GM20431 (cell line): Measurements from ENCODE around the gene CTNS.

Experiments used
- in situ Hi-C: fragments of 300-500 bp; cut with MseI, MboI; formaldehyde crosslinking; loops from one replicate; pipeline ENCODE4 v1.15.0; 2020; ENCODE audit warnings: low sequenced_read_pairs; ENCODE audit not compliant: unreplicated experiment

CTNS gene

DNA sequence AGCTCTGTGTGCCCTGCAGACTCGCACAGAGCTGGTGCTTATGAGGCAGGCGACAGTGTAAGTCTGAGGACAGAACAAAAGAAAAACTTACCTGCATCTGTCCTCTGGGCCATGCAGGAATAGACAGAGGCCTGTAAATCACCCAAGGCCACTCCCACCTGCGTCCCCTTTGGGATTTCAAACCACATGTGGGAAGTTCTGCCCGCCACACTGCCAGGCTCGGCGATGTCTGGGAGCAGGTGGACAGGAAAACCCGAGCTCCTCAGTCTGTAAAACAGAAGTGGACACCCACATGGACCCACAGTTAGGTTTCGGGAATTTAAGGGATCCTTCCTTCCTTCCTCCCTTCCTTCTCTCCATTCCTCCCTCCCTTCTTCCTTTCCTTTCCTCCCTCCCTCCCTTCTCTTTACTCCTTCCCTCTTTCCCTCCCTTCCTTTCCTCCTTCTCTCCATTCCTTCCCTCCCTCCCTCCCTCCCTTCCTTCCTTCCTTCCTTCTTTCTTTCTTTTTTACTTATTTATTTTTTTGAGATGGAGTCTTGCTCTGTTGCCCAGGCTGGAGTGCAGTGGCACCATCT, 15.3 kb upstream of the CTNS start:
- in situ Hi-C loops, result no loop called here

- in situ Hi-C loops, result no loop called here
Observed at GRCh38 chr17:3622977-3623594, 13.5 kb upstream of the CTNS start.

- in situ Hi-C loops, result no loop called here
Observed at GRCh38 chr17:3626831-3627768, 9.5 kb upstream of the CTNS start.

DNA sequence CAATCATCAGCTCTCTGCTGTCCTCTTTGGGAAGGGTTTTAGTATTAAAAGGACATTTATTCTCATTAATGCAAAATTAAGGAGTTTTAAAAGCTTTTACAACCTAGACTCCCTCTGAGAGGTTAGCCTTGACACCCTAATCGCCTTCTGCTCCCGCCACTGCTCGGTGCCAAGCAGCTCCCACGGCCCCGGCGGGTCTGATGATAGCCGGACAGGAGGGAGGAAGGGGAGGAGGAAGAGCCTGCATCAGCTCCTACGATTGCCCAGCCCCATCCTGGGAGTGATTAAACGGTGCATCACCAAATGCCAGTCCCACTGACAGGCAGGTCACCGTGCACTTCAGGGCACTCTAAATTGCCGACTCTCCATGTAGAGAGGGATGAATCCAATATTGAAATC, 8.8 kb upstream of the CTNS start:
- in situ Hi-C loops, result no loop called here

DNA sequence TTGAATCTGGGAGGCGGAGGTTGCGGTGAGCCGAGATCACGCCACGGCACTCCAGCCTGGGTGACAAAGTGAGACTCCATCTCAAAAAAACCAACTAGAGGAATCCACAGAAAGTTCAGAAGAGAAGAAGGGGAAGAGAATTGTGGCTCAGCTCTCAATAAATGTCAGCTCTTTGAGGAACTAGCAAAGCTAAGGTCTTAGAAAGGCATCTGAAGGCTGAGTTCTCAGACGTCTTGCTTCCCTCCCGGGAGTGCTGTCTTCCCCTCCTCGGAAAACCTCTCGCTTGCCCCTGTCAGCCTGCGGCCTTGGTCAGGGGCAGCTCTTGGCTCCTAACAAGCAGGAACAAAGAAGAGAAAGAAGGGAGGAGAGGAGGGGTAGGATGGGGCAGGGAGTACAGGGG, 5.8 kb upstream of the CTNS start:
- in situ Hi-C loops, result no loop called here

DNA sequence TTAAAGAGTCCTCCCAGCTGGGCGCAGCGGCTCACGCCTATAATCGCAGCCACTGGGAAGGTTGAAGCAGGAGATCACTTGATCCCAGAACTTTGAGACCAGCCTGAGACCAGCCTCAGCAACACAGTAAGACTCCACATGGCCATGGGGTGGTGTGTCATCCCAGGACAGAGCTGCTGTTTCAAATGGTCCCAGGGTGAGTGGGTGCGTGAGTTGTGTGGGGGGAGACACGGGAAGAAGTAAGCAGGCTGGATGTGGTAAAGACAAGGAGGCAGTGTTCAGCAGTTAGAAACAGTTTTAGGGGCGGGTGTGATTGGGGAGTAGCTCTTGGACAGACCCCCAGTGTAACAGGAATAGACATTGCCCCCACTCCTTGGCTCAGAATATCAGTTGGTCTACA, 4.3 kb upstream of the CTNS start:
- in situ Hi-C loops, result no loop called here

- in situ Hi-C loops, result no loop called here
Observed at GRCh38 chr17:3635474-3636153, 946 bp upstream of the CTNS start.

DNA sequence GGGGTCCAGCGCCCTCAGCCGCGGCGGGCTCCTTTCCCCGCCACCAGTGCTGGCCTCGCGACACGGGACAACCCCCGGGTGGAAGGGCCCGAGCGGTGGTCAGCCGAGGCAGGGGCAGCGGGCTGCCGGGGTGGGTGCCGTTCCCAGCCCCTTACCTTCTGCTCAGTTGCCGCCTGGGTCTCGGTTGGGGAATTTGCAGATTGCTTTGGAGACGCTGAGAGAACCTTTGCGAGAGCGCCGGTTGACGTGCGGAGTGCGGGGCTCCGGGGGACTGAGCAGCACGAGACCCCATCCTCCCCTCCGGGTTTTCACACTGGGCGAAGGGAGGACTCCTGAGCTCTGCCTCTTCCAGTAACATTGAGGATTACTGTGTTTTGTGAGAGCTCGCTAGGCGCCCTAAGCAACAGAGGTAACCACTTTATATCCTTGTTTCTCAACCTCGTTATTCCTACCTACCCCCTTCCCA, 381 bp downstream of the CTNS start:
- in situ Hi-C loops, result no loop called here

DNA sequence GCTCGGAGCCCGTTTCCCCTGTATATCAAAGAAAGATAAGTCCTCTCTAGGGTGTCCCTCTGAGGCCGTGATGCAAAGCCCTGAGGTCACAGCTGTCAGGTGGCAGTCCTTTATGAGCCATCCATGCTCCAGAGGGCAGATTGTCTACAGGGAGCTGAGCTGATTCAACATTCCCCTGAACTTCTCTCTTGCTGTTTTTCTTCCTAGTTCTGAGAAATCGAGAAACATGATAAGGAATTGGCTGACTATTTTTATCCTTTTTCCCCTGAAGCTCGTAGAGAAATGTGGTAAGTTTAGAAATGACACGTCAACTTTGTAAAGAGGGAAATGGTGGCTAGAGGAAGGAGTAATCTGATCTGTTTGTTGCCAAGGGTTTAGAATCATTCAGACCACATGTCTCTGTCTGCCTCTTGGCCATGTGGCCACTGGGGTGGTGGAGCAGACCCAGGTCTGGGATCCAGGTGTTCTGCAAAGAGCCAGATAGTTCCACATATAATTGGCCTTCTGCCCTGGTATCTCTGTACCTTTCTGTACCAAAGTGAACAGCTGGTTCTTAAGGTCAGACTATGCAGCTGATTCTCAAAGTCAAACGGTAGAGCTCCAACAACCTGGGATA, 3.5 kb downstream of the CTNS start:
- in situ Hi-C loops, result no loop called here

- in situ Hi-C loops, result no loop called here
Observed at GRCh38 chr17:3641014-3641413, 4.5 kb downstream of the CTNS start.

GRCh38 chr17:3641717-3642486, 5.3 kb downstream of the CTNS start:
- in situ Hi-C loops, result no loop called here

DNA sequence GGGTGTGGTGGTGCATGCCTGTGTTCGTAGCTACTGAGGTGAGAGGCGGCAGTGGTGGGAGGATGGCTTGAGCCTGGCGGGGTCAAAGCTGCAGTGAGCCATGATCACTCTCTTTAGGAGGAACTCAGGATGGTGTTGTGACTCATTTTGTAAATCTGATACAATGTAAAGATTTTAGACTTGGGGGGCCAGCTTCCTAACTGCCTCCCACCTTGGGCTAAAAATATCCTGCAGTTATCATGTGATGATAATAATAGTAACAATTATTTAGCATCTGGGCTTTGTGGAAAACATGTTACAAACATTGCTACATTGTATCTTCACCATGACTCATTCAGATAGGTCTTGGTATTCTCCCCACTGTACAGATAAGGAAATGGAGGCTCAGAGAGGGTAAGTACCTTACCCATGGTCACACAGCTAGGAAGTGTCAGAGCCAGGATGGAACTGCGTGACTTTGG, 7.4 kb downstream of the CTNS start:
- in situ Hi-C loops, result no loop called here

DNA sequence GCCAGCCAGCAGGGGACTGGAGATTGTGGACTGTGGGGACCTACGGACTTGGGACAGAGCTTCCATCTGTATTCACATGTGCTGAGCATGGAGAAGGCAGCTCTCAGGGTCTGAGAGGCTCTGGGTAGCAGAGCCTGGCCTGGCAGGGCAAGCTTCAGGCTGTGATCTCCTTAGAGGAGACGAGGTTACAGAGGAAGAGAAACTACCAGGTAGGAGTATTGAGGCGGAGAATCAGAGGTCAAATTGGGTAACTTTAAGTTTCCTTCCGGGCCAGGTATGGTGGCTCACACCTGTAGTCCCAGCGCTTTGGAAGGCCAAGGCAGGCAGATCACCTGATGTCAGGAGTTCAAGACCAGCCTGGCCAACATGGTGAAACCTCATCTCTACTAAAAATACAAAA, 8.8 kb downstream of the CTNS start:
- in situ Hi-C loops, result no loop called here

- in situ Hi-C loops, result no loop called here
Observed at GRCh38 chr17:3647251-3647650, 10.7 kb downstream of the CTNS start.

DNA sequence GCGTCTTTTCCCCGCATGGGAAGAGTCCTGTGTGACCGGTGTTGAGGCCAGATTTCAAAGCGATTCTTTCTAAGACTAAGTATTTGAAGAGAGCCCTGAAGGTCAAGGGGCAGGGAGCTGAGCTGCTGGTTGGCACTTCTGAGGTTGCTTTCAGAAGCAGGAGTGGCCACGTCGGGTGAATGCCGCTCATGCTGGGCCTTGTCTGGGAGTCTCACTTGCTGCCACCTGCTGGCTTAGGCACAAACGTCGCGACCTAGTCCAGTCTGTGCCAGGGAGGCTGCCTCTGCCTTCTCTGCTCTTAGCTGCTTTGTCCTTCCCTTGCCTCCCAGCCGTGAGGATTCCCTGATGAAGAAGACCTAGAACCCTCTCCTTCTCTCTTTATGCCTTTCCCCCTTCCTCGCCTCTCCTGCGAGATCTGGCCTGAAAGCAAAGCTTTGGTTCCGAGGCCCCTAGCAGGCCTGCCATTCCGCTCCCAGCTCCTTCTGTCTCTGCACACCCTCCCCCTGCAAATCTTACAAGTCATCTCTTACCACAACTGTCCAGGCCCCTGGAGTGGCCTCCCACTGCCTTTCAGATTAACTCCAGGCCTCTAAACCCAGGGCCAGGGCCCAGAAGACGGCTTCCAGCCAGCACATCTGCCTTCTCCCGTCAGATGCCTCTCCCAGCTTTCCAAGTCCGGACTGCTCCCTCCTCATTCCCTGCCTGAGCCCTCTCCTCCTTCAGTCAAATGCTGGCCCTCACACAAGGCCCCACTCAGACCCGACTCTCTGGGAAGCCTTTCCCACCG, 11.4 kb downstream of the CTNS start:
- in situ Hi-C loops, result no loop called here

DNA sequence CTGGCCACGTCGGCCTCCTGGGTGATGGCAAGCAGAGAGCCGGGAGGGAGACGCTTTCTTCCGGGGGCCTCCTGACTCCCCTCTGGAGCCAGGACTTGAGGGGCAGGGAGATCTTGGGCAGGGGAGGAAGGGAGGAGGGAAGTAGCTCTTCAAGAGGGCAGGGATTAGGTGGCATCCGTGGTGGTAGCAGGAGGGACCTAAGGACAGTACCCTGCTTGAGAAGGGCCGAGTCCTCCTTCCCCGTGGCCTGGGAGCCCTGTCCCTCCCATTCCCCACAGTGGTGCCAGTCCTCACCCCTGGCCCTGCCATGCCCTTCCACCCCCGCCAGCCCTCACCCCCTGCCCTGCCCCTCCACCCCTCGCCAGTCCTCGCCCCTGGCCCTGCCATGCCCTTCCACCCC, 19.2 kb downstream of the CTNS start:
- in situ Hi-C loops, result no loop called here

GRCh38 chr17:3656353-3656752, 19.8 kb downstream of the CTNS start:
- in situ Hi-C loops, result no loop called here

DNA sequence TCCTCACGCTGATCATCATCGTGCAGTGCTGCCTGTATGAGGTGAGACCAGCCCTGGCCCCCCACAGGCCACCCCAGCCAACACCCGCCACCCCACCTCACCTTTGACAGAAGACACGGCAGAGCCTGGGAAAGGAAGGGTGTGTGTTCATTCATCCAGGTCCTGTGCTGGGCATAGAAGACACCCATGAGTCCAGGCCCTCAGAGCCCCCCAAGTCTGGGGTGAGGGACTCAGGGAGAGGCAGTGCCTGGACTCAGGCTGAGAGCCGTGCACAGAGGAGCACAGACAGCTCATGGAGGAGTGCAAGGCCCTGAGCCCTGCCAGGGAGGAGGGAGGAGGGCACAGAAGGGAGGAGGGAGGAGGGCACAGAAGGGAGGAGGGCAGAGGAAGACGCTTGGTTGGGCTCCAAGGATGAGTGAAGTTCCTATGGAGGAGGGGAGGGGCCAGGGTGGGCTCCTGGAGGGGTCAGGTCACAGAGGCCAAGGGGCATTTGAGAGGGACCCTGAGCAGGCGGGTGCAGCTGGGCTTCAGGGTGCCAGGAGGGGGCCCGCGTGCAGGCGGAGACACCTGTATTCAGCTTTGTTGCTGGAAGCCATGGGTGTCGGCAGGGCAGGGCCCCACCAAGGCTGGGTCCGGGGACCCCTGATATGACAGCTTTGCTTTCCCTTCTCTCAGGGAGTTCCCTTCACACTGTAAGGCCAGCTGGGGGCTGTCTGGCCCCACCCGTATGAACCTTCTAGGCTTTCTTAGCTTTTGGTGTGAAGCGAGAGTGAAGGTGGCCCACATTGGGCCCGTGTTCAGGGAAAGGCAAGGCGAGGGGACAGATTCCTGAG, 20.4 kb downstream of the CTNS start:
- in situ Hi-C loops, result no loop called here
